ENCODE results near the gene TMEM184A. TPM values are rescaled to one million over a fixed set of nuclear protein-coding genes. Genes with fewer than 3 reads are reported as not detected.

The TMEM184A gene
- polyA plus RNA-seq, 3 donors: 3.6 to 5.6 (median 4.7) TPM

DNA sequence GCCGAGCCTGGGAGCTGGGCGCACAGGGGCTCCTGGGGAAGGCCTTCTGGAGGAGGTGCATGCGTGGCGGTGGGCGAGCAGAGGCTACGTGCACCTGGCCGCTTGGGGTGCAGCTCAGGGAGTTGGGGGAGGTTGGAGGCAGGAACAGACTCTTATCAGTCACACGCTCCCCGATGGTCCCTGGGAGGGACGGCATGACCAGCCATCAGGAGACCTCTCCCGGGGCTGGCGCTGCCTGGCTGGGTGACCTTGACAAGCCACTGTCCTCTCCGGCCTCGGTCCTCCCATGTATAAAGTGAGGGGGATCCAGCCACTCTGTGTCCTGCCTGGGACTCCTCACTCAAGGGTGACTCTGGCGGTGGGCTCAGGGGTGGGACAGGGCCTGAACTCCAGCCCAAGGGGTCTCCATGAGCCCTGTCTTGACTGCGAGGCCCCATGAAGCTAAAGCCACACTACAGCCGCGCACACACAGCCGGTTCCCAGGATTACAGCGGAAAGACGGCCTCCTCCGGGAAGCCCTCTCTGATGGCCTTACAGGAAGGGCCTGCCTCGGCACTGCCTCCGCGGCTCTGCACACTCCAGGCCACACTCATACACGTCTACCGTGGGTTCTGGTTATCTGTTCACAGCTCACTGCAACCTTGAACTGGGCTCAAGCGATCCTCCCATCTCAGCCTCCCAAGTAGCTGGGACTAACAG, 2.3 kb downstream of the TMEM184A start:
- no peak for DNase-seq (ENCODE audit: low read depth in 3 of 3, low spot score in 2 of 3)

DNA sequence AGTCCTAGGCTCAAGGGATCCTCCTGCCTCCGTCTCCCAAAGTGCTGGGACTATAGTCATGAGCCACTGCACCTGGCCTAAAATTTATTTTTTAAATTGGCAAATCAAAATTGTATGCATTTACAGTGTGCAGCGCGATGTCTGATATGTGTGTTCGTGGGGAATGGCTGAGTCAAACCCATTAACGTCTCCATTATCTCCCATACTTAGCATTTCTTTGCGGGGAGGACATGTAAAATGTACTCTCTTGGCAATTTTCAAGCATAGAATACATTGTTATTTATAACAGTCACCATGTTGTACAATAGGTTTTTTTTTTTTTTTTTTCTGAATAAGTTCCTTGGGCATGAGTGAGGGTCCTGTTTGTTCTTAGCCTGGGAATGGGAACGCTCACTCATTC, 3.8 kb downstream of the TMEM184A start:
- no peak for DNase-seq (ENCODE audit: low read depth in 3 of 3, low spot score in 2 of 3)

DNA sequence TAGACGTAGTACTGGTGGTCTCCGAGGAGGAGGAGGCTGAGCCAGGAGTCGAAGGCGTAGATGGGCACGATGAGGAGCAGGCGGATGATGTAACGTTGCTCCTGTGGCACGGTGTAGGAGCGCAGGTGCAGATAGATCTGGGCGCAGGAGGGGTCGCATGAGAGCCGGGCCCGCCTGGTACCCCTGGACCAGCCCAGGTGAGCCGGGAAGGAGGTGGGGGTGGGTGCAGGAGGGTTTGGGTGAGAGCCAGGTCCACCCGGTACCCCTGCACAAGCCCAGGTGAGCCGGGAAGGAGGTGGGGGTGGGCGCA, 5.2 kb downstream of the TMEM184A start:
- DNase-seq (ENCODE audit: low read depth in 3 of 3, low spot score in 2 of 3): no peak

- DNase-seq (ENCODE audit: low read depth in 3 of 3, low spot score in 2 of 3): no peak
Observed at GRCh38 chr7:1550005-1550845, 5.8 kb downstream of the TMEM184A start.

DNA sequence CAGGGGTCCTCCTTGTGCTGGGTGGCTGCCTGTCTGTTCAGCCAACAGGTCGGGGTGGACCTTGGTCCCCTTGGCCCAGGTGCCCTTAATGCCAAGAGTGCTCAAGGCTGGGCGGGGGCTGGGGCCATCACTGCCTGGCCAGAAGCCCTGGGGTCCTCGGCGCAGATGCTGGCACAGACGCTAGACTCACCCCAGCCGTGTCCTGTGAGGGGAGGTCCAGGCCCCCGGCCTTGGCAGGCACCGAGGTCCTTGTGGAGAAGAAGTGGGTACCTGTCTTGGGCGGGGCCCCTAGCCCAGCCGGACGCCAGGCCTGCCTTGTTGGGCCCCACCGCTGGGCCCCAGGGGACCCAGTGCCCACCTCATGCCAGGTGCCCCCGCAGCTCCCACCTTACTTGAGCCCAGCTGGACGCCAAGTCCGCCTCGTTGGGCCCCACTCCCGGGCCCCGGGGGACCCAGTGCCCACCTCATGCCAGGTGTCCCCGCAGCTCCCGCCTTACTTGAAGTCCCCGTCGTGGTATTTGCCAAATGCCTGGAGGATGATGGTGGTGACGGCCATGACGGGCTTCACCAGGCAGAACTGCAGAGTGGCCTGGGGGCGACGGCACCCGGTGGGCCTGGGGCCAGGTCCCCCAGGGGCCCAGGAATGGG, 6.5 kb downstream of the TMEM184A start:
- no peak for DNase-seq (ENCODE audit: low read depth in 3 of 3, low spot score in 2 of 3)

GRCh38 chr7:1548944-1549343, 7.1 kb downstream of the TMEM184A start:
- no peak for DNase-seq (ENCODE audit: low read depth in 3 of 3, low spot score in 2 of 3)

DNA sequence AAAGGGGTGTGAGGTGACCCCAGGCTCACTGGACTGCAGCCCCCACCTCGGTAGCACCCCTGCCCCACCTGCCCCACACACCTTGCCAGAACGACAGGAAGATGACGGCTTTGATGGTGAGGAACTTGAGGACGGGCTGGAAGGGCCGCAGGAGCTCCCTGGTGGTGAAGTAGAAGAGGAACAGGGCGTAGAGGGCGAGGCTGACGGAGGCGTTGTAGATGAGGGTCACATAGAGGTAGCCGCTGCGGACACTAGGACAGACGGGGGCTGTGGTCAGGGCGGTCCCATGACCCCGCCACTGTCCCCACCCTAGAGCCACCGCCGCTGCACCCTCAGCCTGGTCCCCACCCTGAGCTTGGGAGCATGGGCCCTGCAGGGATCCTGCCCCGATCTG, 7.6 kb downstream of the TMEM184A start:
- no peak for DNase-seq (ENCODE audit: low read depth in 3 of 3, low spot score in 2 of 3)

DNA sequence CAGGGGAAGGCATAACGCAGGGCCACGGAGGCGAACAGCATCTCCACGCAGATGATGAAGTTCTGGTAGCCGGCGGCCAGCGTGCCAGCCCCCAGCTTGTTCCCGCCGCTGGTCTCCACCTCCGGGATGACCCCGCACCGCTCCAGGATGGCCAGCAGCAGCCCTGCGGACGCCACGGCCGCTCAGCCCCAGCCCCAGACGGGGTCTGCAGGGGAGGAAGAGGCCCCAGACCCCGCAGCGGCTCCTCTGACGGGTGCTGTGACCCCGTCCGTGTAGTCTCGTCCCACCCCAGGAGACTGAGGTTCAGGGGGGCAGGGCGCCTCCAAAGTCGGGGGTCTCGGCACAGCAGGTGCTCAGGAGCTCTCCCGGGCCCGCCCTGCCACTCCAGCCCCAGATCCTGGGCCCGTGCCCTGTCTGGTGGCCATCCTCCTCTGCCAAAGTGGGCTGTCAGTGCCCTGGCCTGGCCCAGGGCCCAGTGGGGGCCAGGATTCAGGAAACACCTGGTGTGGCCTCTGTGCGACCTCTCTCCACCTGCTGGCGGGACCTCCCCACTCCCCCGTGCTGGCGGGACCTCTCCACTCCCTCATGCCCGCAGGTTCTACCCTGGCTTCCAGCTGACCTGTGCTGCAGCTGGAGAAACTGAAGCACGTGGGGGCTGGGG, 8.1 kb downstream of the TMEM184A start:
- no peak for DNase-seq (ENCODE audit: low read depth in 3 of 3, low spot score in 2 of 3)

DNA sequence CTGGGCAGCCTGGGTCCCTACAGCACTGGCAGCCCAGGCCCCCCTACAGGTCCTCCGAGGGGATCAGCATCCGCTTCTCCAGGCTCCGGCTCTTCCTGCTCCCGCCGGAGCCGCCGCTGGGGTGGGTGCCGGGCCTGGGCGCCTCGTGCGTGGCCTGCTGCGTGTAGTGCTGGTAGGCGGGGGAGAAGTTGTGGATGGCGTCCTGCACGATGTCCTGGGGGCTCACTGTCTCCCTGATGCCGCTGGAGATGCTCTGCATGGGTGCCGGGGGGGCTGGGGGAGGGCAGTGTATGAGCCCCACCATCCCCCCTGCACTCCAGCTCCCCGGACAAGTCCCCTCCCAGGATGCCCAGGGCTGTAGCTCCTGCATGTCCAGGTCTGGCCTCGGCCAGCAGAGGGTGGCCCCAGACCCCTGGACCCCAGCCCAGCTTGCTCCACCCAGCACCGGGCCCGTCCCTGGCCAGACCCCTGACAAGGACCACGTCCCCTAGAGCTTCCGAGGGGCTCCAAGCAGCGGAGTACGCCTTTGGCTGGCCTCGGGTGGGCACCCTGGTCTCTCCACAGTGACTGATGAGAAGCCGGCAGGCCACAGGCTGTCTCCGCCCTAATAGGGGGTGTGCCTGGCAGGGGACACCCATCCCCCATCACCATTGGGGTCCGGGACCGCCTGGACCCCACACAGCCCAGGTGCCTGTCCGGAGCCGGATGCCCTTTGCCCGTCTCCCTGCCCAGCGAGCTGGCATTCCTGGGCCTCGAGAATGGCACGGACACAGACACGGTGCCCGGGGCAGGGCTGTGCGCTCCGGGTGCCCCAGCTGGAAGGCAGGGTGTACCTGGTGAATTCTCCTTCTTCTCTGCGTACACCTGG, 8.9 kb downstream of the TMEM184A start:
- no peak for DNase-seq (ENCODE audit: low read depth in 3 of 3, low spot score in 2 of 3)

DNA sequence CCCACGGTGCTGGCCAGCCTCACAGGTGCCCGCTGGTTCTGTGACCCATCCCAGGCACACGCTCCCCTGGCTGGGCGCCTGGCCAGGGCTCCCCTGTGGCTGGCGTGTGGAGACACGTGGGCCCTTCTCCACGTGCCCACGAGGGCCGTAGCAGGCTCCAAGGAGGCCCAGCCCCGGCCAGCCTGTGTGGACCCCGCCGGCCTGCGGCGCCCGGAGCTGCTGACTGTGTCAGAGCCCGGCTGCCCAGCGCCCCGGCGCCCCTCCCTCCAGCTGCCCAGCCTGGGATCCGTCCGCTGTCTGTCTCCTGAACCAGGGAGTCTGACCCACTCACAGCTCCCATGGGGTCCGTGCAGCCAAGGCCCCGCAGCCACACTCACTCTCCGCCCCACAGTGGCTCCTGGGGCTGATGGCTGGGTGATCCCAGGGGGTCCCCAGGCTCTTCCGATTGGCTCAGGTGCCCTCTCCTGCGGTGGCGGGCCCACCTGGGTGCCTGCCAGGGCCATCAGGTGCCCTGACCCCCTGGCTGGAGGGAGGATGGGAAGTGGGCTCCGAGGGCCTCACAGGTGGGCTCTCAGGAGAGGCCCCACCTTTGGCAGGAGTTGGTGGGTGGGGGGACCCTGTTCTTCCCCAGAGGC, 9.6 kb downstream of the TMEM184A start:
- no peak for DNase-seq (ENCODE audit: low read depth in 3 of 3, low spot score in 2 of 3)

DNA sequence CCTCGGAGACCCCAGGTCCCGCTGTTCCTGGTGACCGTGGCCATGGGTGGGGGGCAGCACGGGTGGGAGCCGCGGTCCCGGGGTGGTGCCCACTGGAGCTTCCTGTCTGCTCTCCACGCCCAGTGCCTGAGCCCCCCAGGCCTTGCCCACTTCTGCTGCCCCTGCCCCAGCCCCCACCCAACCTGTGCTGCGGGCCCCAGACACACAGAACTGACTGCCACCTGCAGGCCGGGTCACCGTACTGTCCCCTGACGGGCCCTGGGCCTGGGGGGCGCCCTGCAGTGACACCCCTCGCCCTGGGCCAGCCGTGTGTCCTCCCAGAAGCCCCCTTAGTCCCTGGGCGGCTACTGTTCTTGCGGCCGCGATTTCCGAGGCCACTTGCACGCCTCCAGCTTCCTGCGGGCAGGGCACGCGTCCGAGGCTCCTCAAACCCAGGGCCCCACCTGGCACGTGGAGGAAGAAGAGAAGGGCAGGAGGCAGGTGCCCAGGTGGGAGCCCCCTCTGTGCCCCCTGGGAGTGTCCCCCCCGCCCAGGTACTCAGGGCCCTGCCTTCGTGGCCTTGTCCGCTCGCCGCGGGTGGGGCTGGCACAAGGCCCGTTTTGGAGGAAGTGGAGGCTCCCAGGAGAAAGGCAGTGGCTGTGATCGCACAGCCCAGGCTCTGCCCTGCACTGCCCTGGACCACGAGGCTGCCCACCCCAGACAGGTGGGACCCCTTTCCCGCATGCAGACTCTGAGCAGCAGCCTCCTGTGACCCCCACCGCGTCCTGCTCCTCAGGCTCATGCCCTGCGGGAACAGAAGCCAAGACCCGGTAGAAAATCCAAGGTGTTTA, 10.4 kb downstream of the TMEM184A start:
- DNase-seq (ENCODE audit: low read depth in 3 of 3, low spot score in 2 of 3): no peak

DNA sequence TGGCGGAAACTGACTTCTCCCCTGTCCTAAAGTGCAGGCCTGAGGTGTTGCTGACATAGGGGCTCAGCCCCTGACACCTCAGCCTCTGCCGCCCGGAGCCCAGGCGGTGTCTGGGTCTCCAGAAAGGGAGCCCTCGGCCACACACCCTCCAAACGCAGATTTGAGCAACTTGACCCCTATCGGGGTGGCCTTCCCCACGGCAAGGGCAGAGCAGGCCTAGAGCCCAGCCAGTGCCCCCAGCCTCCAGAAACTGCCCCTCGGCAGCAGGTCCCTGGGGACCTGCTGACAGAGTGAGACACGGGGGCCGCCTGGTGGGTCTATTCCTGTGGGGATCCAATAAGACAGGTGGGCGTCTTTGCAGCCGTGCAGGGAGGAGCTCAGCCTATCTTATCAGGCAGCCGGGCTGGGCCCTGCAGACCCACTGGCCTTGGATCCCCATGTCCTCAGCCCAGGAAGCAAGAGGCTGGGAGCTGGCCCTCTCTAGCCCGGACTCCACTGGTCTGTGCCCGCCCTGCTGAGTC, 11.0 kb downstream of the TMEM184A start:
- DNase-seq (ENCODE audit: low read depth in 3 of 3, low spot score in 2 of 3): no peak

DNA sequence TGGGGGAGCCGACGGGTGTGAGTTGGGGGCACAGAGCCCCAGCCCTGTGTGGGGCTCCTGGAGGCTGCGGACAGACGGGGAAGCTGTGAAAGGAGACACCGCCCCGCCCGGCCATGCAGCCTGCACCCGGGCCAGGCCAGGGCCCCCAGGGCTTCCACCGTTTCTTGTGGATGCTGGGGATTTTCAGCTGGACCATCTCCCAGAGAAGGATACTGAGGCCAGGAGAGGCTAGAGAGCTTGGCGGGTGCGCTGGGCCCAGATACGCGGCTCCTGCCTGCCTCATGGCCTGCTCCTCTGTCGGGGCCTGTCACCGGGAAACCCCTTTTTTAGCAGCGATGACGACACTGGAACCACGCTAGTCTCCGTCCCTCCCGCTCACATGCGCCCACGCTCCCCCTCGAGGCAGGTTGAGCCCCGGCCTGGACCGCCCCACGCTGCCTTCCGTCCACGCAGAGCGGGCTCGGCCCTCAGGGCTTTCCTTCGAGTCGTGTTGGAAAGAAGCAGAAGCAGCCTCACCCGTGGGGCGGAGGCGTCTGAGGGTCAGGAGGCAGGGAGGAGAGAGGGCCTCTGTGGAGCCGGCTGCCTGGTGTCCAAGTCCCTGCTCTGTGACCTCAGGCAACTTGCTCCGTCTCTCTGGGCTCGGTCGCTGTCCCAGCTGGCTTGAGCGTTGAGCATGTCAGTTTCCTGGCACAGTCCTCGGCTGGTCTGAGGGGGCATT, 11.7 kb downstream of the TMEM184A start:
- no peak for DNase-seq (ENCODE audit: low read depth in 3 of 3, low spot score in 2 of 3)

- no peak for DNase-seq (ENCODE audit: low read depth in 3 of 3, low spot score in 2 of 3)
Observed at GRCh38 chr7:1543826-1544177, 12.2 kb downstream of the TMEM184A start.

- no peak for DNase-seq (ENCODE audit: low read depth in 3 of 3, low spot score in 2 of 3)
Observed at GRCh38 chr7:1542841-1543747, 12.9 kb downstream of the TMEM184A start.

DNA sequence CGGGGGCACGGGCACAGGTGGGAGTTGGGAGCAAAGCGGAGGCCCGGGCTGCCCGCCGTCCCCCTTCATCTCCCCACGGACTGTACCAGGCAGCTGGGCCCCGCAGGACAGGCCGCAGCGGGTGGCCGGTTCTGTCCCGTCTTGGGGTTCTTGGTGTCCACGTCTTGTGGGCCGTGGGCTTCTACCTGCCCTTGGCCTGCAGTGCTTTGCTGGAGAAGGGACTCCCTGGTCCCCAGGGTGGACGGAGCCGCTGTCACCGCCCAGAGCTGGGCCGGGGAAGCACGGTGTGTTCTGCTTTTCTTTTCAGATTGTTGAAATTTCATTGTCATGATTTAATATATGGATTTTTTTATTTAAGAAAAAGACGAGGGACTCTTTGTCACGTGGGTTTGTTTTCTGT, 13.7 kb downstream of the TMEM184A start:
- no peak for DNase-seq (ENCODE audit: low read depth in 3 of 3, low spot score in 2 of 3)

GRCh38 chr7:1541431-1542162, 14.4 kb downstream of the TMEM184A start:
- no peak for DNase-seq (ENCODE audit: low read depth in 3 of 3, low spot score in 2 of 3)

Measured in right renal cortex interstitium (tissue), 3 donors.